GM18870 (cell line): ENCODE results near the gene ZDHHC7.
"Not testable (repeated sequence)": the region's sequence is repeated elsewhere in the genome, so short reads cannot be mapped to it uniquely, and the experiment has no call there.

Experiments
- ATAC-seq: cut with Tn5 transposase; IDR thresholded peaks from one replicate; pipeline ENCODE4 v1.9.1; 2021; ENCODE audit warnings: moderate library complexity; ENCODE audit not compliant: unreplicated experiment

The ZDHHC7 gene

DNA sequence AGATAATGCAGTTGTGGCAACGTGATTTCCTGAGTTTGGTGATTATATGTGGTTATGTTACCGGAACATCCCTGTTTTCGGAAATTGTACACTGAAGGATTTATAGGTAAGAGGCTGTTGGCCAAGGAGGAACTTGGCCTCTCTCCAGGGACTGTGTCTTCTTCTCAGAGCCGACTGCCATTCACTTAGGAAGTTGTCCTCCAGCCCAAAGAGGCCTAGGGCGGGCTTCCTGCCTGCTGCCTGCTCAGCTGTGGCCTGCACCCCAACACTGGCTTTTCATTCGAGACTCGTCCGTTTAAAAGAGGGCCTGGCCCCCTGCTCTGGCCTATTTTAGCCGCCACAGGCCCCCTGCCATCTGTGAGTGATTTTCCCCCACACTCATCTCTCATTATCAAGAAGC lies 64.3 kb downstream of the ZDHHC7 start:
- no peak for ATAC-seq

DNA sequence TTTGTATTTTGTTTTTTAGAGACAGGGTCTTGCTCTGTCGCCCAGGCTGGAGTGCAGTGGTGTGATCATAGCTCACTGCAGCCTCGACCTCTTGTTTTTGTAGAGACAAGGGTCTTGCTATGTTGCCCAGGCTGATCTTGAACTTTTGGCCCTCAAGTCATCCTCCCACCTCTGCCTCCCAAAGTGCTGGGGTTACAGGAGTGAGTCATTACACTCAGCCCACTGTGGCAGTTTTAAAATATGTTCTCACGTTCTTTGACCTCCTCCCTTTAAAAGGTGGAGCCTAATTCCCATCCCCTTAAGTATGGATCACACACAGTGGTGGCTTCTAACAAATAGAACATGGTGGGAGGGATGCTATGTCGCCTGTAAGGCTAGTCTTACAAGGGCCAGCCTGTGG lies 67.7 kb downstream of the ZDHHC7 start:
- no peak for ATAC-seq

DNA sequence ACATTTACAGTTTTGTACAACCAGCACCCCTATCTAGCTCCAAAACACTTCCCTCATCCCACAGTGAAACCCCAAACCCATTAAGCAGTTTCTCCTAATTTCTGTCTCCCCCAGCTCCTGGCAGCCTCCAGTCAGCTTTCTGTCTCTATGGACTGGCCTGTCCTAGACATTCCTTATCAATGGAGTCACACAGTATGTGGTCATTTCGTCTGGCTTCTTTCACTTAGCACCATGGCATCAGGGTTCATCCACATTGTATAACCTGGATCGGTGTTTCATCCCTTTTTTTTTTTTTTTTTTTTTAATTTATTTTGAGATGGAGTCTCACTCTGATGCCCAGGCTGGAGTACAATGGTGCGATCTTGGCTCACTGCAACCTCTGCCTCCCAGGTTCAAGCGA lies 68.5 kb downstream of the ZDHHC7 start:
- no peak for ATAC-seq

DNA sequence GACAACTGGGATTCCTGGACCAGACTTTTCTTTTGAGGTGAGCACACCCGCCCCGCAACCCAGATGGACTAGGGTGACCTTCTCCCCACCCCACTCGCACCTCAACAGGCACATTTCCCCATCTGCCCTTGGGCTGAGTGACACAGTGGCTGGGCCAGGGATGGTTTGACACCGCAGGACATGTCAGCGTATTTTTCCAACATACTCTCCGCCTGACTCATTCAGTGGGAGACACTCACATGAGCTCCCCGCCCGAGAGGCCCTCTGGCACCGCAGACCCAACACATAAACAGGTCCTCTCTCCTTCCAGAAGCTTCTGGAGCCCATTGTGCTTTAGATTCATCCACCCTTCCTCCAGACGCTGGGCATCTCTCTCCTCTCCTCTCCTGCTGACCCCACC lies 69.4 kb downstream of the ZDHHC7 start:
- ATAC-seq, result no peak

DNA sequence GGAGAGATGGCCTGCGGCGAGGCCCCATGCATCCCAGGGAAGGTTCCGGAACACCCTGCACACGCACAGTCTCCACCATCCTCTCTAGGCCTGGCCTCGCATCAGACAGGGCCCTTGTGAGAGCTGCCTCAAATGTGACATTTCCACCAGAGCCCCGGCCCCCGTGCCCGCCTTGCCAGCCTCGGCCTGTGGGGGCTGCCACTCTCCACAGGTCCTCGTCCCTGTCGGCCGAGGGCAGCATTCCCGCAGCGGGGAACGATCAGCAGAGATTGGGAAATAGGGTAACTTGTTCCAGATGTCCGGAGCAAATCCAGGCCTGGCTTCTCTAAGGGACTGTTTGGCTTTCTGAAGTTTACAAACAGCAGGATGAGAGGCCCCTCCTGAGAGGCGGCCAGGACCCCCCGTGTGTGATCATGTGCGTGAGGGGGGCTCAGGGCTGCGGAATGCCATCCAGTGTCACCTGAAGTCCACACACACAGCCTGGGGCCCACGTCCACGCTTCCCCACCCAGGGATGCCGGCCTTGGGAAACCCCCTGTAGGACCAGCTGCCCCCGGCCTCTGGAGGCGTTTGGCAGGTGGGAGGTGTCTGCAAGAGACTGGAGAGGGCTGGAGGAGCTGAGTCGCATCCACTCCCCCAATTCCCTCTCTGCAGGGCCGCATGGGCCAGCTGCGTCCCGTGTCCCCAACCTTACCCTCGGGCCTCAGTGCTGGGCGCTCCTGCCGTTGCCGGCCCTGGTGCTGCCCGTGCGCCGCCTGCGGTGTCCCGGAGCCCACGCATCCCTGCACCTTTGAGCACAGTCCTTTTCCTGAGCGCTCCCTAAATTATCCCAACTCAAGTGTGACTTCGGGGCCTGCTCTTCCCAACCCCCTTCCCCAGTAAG lies 70.4 kb downstream of the ZDHHC7 start:
- ATAC-seq, result no peak

DNA sequence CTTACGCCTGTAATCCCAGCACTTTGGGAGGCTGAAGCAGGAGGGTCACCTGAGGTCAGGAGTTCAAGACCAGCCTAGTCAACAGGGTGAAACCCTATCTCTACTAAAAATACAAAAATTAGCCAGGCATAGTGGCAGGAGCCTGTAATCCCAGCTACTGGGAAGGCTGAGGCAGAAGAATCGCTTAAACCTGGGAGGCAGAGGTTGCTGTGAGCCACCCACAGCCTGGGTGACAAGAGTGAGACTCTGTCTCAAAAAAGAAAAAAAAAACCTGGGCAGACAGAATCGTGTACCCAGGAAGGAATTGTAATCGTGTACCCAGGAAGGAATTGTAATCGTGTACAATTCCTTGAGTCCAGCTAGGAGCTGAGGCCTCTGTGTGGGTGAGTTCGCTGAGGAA lies 72.7 kb downstream of the ZDHHC7 start:
- ATAC-seq, result not testable (repeated sequence)

DNA sequence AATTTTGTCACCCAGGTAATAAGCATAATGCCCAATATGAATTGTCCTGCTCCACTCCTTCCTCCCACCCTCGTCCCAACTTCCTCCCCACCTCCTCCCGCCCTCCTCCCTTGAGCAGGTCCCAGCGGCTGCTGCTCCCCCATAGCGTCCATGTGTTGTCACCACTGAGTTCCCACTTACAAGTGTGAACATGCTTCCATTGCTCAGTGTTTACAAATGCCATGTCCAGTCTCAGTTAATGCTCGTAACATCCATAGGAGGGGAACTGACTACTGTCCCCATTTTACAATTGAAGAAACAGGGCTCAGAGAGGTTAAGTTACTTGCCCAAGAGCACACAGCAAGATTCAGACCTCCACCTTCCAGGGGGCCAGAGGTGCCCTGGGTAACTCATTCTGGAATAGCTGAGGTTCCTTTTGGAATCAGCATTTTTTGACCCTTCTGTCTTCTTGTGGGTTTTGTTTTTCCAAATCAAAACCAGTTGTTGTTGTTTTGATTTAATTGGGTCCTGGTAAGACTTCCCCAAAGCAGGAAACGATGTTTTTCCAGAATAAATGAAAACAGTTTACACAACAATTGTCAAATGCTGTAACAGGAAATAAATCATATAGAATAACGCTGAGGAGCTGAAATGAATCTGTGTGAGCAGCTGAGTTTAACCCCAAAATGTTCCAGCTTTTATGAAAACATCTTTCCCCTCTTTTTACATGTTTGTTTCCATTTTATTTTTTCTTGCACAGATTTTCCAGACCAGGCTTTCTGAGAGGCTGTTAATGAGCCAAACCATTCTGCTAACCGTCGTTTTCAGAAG lies 73.9 kb downstream of the ZDHHC7 start:
- ATAC-seq, result no peak

DNA sequence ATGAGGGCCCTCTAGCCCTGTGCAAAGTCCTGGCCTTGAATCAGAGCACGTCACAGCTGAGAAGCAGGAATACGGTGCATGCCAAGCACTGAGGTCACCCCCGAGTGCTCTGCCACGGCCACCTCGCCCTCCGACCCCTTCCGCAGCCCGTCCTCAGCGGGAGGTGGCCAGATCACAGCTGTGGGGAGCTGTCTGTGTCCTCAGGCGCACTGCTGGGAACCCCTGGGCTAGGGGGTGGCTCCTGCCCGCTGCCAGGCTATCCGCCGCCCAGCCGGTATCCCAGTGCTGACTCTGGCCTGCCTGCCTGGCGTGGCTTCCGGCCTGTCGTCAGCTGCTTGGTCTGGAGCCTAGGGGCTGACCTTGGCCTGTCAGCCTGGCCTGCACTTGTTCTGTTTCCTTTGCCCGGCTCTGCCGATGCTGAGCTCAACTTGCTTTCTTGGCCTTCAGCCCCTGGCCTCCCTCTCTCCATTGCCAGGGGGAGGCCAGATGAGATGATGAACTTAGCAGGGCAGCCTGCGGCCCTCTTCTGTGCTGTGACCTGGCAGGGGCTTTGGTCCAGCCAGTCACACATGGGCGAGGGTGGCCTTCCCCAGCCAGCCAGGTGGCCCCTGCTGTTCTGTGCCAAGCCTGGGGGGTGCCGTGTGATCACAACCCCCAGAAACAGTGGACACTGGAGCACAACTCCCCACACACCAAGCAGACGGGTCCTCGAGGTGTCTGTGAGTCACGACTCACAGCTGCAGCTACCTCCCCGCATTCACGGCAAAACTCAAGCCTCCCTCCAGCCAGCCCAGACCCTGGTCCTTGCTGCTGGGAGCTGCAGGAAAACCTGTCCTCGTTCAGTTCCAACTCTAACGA lies 77.3 kb downstream of the ZDHHC7 start:
- ATAC-seq, result no peak

DNA sequence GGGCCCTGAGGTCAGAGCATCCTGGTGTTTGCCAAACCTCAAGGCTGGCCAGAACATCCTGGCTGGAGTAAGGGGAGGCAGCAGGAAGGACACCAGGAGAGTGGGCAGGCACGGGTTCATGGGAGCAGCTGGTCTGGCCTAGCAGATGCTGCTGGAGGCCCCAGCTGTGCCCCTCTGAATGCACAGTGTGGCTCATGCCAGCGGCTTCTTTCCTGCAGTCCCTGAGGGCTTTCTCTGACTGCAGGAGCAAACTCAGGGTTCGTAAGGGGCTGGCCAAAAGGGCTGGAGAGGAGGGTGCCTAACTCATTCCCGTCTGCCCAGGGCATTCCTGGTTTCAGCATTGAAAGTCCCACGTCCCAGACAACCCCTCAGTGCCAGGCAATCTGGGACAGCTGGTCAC lies 78.7 kb downstream of the ZDHHC7 start:
- no peak for ATAC-seq

DNA sequence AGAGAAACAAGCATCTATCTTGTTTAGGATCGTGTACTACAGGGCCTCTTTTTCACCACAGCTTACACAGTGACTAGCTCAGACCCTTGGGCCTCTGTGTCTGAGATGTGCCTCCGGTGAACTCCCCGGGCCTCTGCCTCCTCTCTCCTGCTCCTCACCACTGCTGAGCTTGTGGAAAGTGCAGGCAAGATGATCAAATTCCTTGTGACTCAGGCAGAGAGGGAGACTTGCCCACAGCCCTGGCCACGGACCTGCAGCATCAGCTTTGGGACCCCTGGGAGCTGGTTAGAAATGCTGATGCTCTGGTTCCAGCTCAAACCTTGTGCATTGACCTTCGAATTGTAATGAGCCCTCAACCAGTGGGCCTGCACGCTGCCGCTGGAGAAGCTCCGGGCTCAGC lies 79.8 kb downstream of the ZDHHC7 start:
- ATAC-seq, result no peak

DNA sequence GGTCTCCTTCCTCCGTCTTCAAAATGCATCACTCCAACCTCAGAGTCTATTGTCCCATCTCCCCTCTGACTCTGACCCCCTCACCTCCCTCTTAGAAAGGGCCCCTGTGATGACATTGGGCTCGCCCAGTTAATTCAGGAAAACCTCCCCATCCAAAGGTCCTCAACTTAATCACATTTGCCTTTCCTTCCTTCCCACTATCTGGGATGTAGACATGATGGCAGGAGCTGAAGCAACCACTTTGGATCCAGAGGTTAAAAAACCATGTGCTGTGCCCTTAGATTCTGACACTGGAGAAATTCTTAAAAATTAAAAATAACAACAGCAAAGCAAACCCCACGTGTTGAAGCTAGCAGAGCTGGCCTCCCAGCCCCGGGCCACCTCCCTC lies 80.2 kb downstream of the ZDHHC7 start:
- no peak for ATAC-seq

DNA sequence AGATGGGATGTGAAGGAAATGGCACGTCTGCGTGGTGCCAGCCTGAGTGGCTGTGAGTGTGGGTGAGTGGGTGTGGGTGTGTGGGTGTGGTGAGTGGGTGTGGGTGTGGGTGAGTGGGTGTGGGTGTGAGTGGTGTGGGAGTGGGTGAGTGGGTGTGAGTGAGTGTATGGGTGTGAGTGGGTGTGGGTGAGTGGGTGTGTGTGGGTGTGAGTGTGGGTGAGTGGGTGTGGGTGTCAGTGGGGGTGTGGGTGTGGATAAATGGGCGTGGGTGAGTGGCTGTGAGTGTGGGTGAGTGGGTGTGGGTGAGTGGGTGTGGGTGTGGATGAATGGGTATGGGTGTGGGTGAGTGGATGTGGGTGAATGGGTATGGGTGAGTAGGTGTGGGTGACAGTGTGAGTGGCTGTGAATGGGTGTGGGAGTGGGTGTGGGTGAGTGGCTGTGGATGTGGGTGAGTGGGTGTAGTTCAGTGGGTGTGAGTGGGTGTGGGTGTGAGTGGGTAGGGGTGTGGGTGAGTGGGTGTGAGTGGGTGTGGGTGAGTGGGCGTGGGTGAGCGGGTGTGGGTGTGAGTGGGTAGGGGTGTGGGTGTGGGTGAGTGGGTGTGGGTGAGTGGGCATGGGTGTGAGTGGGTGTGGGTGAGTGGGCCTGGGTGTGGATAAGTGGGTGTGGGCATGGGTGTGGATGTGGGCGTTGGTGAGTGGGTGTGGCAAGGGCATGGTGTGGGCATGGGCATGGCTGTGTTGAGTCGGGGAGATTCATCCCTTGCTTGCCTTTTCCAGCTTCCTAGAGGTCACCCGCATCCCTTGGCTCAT lies 80.8 kb downstream of the ZDHHC7 start:
- no peak for ATAC-seq

DNA sequence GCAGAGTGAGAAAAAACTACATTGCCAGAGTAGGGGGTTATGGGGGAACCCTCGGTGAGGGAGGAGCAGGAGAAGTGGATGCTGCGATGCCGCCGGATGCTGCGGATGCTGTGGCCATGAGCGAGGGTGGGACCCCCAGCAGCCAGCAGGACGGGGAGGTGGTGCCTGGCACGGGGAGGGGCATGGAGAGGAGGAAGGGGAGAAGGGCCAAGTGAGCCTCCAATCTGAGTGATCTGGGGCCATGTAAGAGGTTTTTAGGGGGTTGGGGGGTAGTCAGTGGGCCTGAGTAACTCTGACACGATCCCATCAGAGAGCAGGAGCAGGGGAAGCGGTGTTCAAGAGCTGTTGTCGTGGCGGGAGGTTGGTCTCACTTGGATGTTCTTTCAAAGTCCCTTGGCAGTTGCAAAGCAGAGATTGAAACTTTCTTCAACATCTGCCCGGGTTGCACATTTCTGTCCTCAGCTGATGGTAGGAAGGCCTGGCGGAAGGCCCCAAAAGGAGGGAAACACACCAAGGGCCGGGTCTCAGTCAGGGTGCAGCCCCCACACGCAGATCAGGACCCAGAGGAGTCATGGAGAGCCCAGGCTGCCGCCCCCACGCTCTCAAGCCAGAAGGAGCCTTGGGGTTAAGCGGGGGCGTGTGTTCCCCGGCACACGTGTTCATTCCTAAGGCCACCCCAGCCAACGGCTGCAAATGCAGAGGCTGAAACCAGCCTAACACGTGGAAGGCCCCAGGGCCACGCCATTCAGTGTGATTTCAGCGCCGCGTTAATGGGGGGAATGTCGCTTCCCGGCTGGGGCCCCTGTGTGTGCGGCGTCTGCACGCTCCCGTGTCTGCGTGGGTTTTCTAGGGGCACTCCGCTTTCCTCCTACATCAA lies 81.7 kb downstream of the ZDHHC7 start:
- no peak for ATAC-seq

DNA sequence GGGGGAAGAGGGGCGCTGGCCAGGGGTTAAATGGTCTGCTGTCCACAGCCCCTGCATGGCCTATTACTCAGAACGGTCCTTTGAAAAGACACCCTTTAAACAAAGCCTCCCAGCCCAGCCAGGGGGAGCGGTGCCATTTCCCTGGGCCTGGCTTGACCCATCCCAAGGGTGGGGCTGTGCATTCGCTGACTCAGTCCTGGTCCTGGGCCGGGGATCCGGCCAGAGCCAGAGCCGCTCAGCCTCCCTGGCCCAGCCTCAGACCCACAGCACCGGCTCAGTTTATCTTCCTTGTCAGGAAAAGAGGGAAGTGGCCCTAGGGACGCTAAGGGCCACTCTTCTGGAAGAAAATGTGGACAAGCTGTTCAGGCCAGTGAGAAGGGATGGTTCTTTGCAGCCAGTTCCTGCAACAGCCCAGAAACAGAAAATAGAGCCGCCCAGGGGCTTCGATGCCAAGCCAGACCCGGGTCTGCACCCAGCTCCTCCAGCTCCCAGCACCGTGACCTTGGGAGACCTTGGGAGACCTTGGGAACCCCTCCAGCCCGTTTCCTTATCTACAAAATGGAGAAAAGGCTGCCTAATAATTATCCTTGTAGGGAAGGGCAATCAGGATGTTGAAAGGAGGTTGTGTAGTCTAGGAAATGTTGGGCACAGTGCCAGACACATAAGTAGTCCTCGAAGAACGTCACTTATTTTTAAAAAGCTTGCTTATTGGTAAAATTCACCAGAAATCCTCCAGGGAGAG lies 82.5 kb downstream of the ZDHHC7 start:
- ATAC-seq, result no peak

DNA sequence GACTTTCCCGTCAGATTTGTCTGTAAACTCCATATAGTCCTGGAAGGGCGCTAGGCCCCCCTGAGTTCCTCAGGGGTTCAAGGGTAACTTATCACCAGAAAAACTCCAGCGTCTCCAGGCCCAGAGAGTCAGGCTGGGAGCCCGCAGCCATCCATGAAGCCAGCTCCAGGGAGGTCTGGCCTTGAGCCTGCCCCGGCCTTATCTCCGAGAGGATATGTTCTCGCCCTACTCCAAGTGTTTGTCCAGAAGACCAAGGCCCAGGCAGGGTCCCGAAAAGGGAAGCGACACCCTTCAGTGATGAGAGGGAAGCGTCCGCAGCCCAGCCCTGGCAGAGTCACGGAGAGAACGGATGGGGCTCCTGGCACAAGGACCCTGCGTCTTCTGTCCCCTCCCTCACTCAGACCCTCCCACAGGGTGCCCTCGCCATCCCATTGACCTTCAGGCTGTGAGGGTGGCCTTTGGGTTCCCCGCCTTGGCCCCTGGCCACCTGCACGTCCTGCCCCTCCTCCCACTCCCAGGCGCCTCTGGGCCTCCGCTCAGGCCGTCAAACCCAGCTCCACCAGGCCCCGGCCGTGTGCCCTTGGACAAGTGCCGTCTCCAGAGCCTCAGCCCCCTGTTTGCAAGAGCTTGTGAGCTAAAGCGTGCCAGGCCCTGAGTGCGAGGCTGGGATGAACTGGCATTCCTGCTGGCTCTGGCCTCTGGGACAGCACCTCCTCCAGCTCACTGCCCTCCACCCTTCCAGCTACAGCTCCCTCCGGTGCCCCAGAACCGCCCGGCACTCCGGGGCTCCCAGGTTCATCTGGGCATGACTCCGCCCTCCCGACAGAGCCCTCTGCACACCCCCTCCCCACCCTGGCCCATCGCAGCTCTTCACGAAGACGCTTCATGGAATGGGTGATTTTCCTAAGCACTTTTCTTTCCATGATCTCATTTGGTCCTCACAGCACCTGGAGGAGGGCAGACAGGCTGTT lies 83.4 kb downstream of the ZDHHC7 start:
- ATAC-seq, result no peak

DNA sequence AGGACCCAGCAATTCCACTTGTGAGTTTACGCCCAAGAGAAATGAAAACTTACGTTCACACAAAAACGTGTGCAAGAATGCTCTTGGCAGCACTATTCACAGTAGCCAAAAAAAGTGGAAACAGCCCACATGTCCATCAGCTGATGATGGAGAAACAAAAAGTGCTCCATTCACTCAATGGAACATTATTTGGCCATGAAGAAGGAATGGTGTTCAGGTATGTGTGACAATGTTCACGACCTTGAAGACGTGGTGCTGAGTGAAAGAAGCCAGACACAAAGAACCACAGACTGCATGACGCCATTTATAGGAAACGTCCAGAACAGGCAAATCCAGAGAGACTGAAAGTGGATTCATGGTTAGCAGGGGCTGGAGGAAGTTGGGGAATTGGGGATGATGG lies 84.9 kb downstream of the ZDHHC7 start:
- ATAC-seq, result no peak

DNA sequence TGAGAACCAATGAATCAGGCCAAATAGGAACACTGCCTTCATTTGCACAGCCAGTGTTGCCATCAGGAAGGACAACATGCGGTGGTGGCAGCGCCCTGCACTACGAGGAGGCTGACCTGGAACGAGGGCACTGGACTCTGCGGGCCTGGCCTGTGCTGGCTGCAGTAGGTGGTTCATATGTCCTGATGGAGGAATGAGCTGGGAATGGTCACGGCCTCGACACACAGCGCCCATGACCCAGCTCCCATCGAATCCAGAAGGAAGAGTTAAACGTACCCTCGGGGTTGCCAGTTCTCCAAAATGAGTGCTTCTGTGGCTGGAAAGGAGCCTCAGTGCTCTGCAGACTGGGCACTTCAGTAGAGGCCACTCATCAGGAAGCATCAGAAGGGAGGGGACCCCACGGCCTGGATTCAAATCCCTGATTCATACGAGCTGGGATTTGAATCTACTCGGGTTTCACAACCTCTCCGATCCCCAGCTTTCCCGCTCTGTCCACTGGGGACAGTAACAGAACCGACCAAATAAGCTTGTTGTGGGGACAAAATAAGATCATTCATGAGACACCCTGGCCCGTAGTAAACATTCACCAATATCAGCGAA lies 85.5 kb downstream of the ZDHHC7 start:
- ATAC-seq, result no peak
